ENCODE data around the gene HPSE2.

HPSE2 gene

GRCh38 chr10:98980353-98980752 lies 255.3 kb downstream of the HPSE2 start:
- DNase-seq (ENCODE audit: insufficient read length) = no peak

GRCh38 chr10:98971464-98971863 lies 264.2 kb downstream of the HPSE2 start:
- no peak for TF ChIP-seq POLR2A (IDR thresholded peaks at IDR 0.05; ENCODE audit: low read depth, low read length)
- no peak for TF ChIP-seq TAF1 (IDR thresholded peaks at IDR 0.05; ENCODE audit: borderline replicate concordance, low read depth, low read length)
- TF ChIP-seq POLR2AphosphoS5 (IDR thresholded peaks at IDR 0.05; ENCODE audit: low read depth, low read length) = no peak
- DNase-seq (ENCODE audit: insufficient read length) = no peak
- FAIRE-seq = no peak

More at GRCh38 chr10:98980353-98980752, 255.3 kb downstream of the HPSE2 start:
- FAIRE-seq = no peak
- no peak for TF ChIP-seq TAF1 (IDR thresholded peaks at IDR 0.05; ENCODE audit: borderline replicate concordance, low read depth, low read length)
- no peak for TF ChIP-seq POLR2A (IDR thresholded peaks at IDR 0.05; ENCODE audit: low read depth, low read length)
- TF ChIP-seq POLR2AphosphoS5 (IDR thresholded peaks at IDR 0.05; ENCODE audit: low read depth, low read length) = no peak

- DNase-seq (ENCODE audit: insufficient read length) (no peak), FAIRE-seq (no peak)
- TF ChIP-seq TAF1 (IDR thresholded peaks at IDR 0.05; ENCODE audit: borderline replicate concordance, low read depth, low read length) = no peak
- no peak for TF ChIP-seq POLR2AphosphoS5 (IDR thresholded peaks at IDR 0.05; ENCODE audit: low read depth, low read length)
- TF ChIP-seq POLR2A (IDR thresholded peaks at IDR 0.05; ENCODE audit: low read depth, low read length) = no peak
Observed at GRCh38 chr10:98967601-98968000, 268.1 kb downstream of the HPSE2 start.

- no peak for DNase-seq (ENCODE audit: insufficient read length)
- TF ChIP-seq TAF1 (IDR thresholded peaks at IDR 0.05; ENCODE audit: borderline replicate concordance, low read depth, low read length) (no peak), POLR2AphosphoS5 (IDR thresholded peaks at IDR 0.05; ENCODE audit: low read depth, low read length) (no peak), POLR2A (IDR thresholded peaks at IDR 0.05; ENCODE audit: low read depth, low read length) (no peak)
- no peak for FAIRE-seq
Observed at GRCh38 chr10:98963608-98964007, 272.0 kb downstream of the HPSE2 start.

- TF ChIP-seq TAF1 (IDR thresholded peaks at IDR 0.05; ENCODE audit: borderline replicate concordance, low read depth, low read length) (no peak), POLR2AphosphoS5 (IDR thresholded peaks at IDR 0.05; ENCODE audit: low read depth, low read length) (no peak), POLR2A (IDR thresholded peaks at IDR 0.05; ENCODE audit: low read depth, low read length) (no peak)
- DNase-seq (ENCODE audit: insufficient read length) (no peak), FAIRE-seq (no peak)
Observed at GRCh38 chr10:98959379-98959778, 276.3 kb downstream of the HPSE2 start.

GRCh38 chr10:98957801-98958200 lies 277.9 kb downstream of the HPSE2 start:
- no peak for TF ChIP-seq POLR2A (IDR thresholded peaks at IDR 0.05; ENCODE audit: low read depth, low read length)
- TF ChIP-seq TAF1 (IDR thresholded peaks at IDR 0.05; ENCODE audit: borderline replicate concordance, low read depth, low read length) = no peak
- no peak for TF ChIP-seq POLR2AphosphoS5 (IDR thresholded peaks at IDR 0.05; ENCODE audit: low read depth, low read length)
- DNase-seq (ENCODE audit: insufficient read length) = no peak
- no peak for FAIRE-seq

- no peak for FAIRE-seq
Observed at GRCh38 chr10:98956576-98957260, 278.9 kb downstream of the HPSE2 start.

GRCh38 chr10:98953251-98953650 lies 282.4 kb downstream of the HPSE2 start:
- no peak for FAIRE-seq

More at GRCh38 chr10:98956576-98957260, 278.9 kb downstream of the HPSE2 start:
- TF ChIP-seq TAF1 (IDR thresholded peaks at IDR 0.05; ENCODE audit: borderline replicate concordance, low read depth, low read length) = no peak
- TF ChIP-seq POLR2A (IDR thresholded peaks at IDR 0.05; ENCODE audit: low read depth, low read length) = no peak
- TF ChIP-seq POLR2AphosphoS5 (IDR thresholded peaks at IDR 0.05; ENCODE audit: low read depth, low read length) = no peak
- DNase-seq (ENCODE audit: insufficient read length) = no peak

GRCh38 chr10:98951269-98952000 lies 284.2 kb downstream of the HPSE2 start:
- no peak for DNase-seq (ENCODE audit: insufficient read length)
- no peak for TF ChIP-seq POLR2A (IDR thresholded peaks at IDR 0.05; ENCODE audit: low read depth, low read length)
- TF ChIP-seq POLR2AphosphoS5 (IDR thresholded peaks at IDR 0.05; ENCODE audit: low read depth, low read length) = no peak
- TF ChIP-seq TAF1 (IDR thresholded peaks at IDR 0.05; ENCODE audit: borderline replicate concordance, low read depth, low read length) = no peak
- FAIRE-seq = no peak

More at GRCh38 chr10:98953251-98953650, 282.4 kb downstream of the HPSE2 start:
- DNase-seq (ENCODE audit: insufficient read length) = no peak
- TF ChIP-seq TAF1 (IDR thresholded peaks at IDR 0.05; ENCODE audit: borderline replicate concordance, low read depth, low read length) = no peak
- no peak for TF ChIP-seq POLR2A (IDR thresholded peaks at IDR 0.05; ENCODE audit: low read depth, low read length)
- no peak for TF ChIP-seq POLR2AphosphoS5 (IDR thresholded peaks at IDR 0.05; ENCODE audit: low read depth, low read length)

- TF ChIP-seq POLR2AphosphoS5 (IDR thresholded peaks at IDR 0.05; ENCODE audit: low read depth, low read length) (no peak), TAF1 (IDR thresholded peaks at IDR 0.05; ENCODE audit: borderline replicate concordance, low read depth, low read length) (no peak), POLR2A (IDR thresholded peaks at IDR 0.05; ENCODE audit: low read depth, low read length) (no peak)
- DNase-seq (ENCODE audit: insufficient read length) = no peak
- no peak for FAIRE-seq
Observed at GRCh38 chr10:98950106-98950505, 285.5 kb downstream of the HPSE2 start.

GRCh38 chr10:98949306-98949705 lies 286.3 kb downstream of the HPSE2 start:
- no peak for FAIRE-seq
- TF ChIP-seq POLR2A (IDR thresholded peaks at IDR 0.05; ENCODE audit: low read depth, low read length) (no peak), POLR2AphosphoS5 (IDR thresholded peaks at IDR 0.05; ENCODE audit: low read depth, low read length) (no peak)
- DNase-seq (ENCODE audit: insufficient read length) = no peak

GRCh38 chr10:98943681-98944080 lies 292.0 kb downstream of the HPSE2 start:
- TF ChIP-seq POLR2AphosphoS5 (IDR thresholded peaks at IDR 0.05; ENCODE audit: low read depth, low read length) = no peak
- no peak for TF ChIP-seq POLR2A (IDR thresholded peaks at IDR 0.05; ENCODE audit: low read depth, low read length)
- no peak for TF ChIP-seq TAF1 (IDR thresholded peaks at IDR 0.05; ENCODE audit: borderline replicate concordance, low read depth, low read length)
- no peak for FAIRE-seq
- no peak for DNase-seq (ENCODE audit: insufficient read length)
